Posterior vena cava (tissue), 2 donors: ENCODE data around the gene RAD18. TPM values are rescaled to one million over a fixed set of nuclear protein-coding genes. Genes with fewer than 3 reads are reported as not detected.
A peak's percentile ranks its signal among the peaks of the same experiment; 100 is the strongest.

Experiments
- DNase-seq: peaks from one replicate; pipeline ENCODE4 v3.0.0-alpha.2; 2020; ENCODE audit warnings: low spot score
- intact Hi-C, 2 donors: fragments of 100-400 bp; cut with DNase I; formaldehyde crosslinking; loops; one replicate each; pipeline versions ENCODE4 v1.14.1 to v1.14.2; 2022 to 2023
- total RNA-seq, 2 donors: library from RNA; stranded (reverse); fragmentation: NEBNext Ultra II Directional; extraction: Animal tissue kit (Norgen Biotek cat#: 25700); gene quantifications; one replicate each; pipeline ENCODE4 v1.2.1, GENCODE V29; 2021
- donor health status: DM: yes; HTN: yes; CAD: no.
- donor health status: DM: yes; HTN: yes; CAD: no.

The RAD18 gene
- total RNA-seq, 2 donors from 2014 or later, result 8.1 to 8.5 TPM

GRCh38 chr3:8987645-8988383, 24.5 kb upstream of the RAD18 start:
- intact Hi-C loops, result loop anchor here in 1 of 2 donors (5.0 kb wide), 1 partner anchor 319 kb away; no protein-coding TSS in a partner anchor

GRCh38 chr3:8987226-8987625, 24.0 kb upstream of the RAD18 start:
- intact Hi-C loops, result loop anchor here in 1 of 2 donors (5.0 kb wide), 1 partner anchor 320 kb away; no protein-coding TSS in a partner anchor
- DNase-seq, result no peak

More at GRCh38 chr3:8987645-8988383, 24.5 kb upstream of the RAD18 start:
- DNase-seq, result peak; percentile 90

- intact Hi-C loops, result loop anchor here in 1 of 2 donors (5.0 kb wide), 1 partner anchor 321 kb away; no protein-coding TSS in a partner anchor
- DNase-seq, result no peak
Measured at GRCh38 chr3:8986741-8987140, 23.5 kb upstream of the RAD18 start.

GRCh38 chr3:8985876-8986275, 22.6 kb upstream of the RAD18 start:
- DNase-seq, result no peak
- intact Hi-C loops, result loop anchor here in 1 of 2 donors (5.0 kb wide), 1 partner anchor 321 kb away; no protein-coding TSS in a partner anchor

- intact Hi-C loops, result loop anchor here in 1 of 2 donors (5.0 kb wide), 1 partner anchor 322 kb away; no protein-coding TSS in a partner anchor
Measured at GRCh38 chr3:8985411-8985831, 22.1 kb upstream of the RAD18 start.

GRCh38 chr3:8984526-8984925, 21.3 kb upstream of the RAD18 start:
- no peak for DNase-seq
- intact Hi-C loops, result no loop called here

More at GRCh38 chr3:8985411-8985831, 22.1 kb upstream of the RAD18 start:
- no peak for DNase-seq

GRCh38 chr3:8984081-8984480, 20.8 kb upstream of the RAD18 start:
- no peak for DNase-seq
- intact Hi-C loops, result no loop called here

- DNase-seq, result no peak
- intact Hi-C loops, result no loop called here
Measured at GRCh38 chr3:8983591-8983990, 20.3 kb upstream of the RAD18 start.

- intact Hi-C loops, result no loop called here
Measured at GRCh38 chr3:8983026-8983425, 19.8 kb upstream of the RAD18 start.

GRCh38 chr3:8982509-8982908, 19.2 kb upstream of the RAD18 start:
- intact Hi-C loops, result no loop called here

More at GRCh38 chr3:8983026-8983425, 19.8 kb upstream of the RAD18 start:
- no peak for DNase-seq

GRCh38 chr3:8981700-8982099, 18.4 kb upstream of the RAD18 start:
- intact Hi-C loops, result no loop called here
- no peak for DNase-seq

More at GRCh38 chr3:8982509-8982908, 19.2 kb upstream of the RAD18 start:
- DNase-seq, result no peak

- intact Hi-C loops, result no loop called here
- no peak for DNase-seq
Measured at GRCh38 chr3:8981296-8981695, 18.0 kb upstream of the RAD18 start.

GRCh38 chr3:8980756-8981257, 17.5 kb upstream of the RAD18 start:
- intact Hi-C loops, result no loop called here
- no peak for DNase-seq

GRCh38 chr3:8979262-8979661, 16.0 kb upstream of the RAD18 start:
- intact Hi-C loops, result no loop called here

GRCh38 chr3:8978551-8978950, 15.3 kb upstream of the RAD18 start:
- DNase-seq, result no peak
- intact Hi-C loops, result no loop called here

More at GRCh38 chr3:8979262-8979661, 16.0 kb upstream of the RAD18 start:
- DNase-seq, result no peak

- intact Hi-C loops, result no loop called here
- DNase-seq, result no peak
Measured at GRCh38 chr3:8976540-8977182, 13.4 kb upstream of the RAD18 start.

- DNase-seq, result no peak
- intact Hi-C loops, result no loop called here
Measured at GRCh38 chr3:8975081-8976020, 12.1 kb upstream of the RAD18 start.

GRCh38 chr3:8974458-8974857, 11.2 kb upstream of the RAD18 start:
- intact Hi-C loops, result loop anchor here (1.0 to 5.0 kb wide), 3 partner anchors 21 to 328 kb away; no protein-coding TSS in a partner anchor
- DNase-seq, result no peak

- intact Hi-C loops, result loop anchor here in 1 of 2 donors (5.0 kb wide), 2 partner anchors 95 to 330 kb away; no protein-coding TSS in a partner anchor
- no peak for DNase-seq
Measured at GRCh38 chr3:8972639-8973038, 9.4 kb upstream of the RAD18 start.
